Hypothalamus (tissue), 51 donors: ENCODE data around the gene FRMPD4.
"Not testable (repeated sequence)": the region's sequence is repeated elsewhere in the genome, so short reads cannot be mapped to it uniquely, and the experiment has no call there.

Experiments
- DNase-seq, 51 donors: peaks; one replicate each; lab custom pipeline; 2025; lab: John Stamatoyannopoulos, UW

The FRMPD4 gene

DNA sequence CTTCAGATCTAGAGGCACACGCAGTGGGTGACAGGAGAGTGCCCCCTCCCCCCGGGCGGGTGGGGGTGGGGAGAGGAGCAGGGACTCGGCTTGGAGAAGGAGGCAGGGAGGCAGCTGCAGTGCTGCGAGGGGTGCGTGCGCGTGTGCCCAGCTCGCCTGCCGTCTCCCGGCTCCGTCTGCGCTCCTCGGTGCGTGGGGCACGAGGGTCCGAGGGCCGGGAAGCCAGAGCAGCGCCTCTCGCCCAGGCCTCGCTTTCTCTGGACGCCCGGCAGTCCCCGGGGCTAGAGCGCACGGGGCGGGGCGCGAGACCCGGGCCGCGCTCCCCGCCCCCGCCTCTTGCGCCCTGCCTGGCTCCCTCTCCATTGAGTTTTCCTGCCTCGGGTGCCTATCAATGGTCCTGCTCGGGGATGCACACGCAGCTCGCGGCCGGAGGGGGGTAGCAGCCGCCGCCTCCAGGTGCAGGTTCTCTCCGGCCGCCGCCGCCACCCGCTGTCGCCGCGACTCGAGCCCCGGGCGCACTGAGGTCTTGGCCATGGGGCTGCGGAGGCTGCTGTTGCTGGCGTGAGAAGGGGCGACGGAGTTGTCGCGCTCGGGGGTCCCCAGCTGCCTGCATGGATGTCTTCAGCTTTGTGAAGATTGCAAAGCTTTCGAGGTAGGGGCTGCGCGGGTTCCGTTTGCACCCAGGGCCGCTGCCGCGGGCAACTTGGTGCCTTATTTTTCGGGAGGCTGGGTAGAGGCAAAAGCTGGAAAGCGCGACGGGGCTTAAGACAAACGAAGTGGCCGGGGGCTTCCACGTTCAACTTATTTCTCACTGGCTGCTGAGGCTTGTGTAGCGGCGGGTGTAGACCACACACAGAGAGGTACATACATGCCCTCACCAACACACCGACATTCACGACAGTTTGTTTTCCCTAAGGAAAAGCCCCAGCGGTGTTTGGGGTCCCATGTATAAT, at the start of gene FRMPD4:
FRMPD4 (plus strand) TSS at position 113 of the 953 bp plus-strand sequence; CDS start at position 612, 499 bp downstream.
- peak in 27 of 51 donors; percentile 0 to 32 (median 8) for DNase-seq

- DNase-seq: no peak
Observed at GRCh38 chrX:12089740-12090139, 48.5 kb upstream of the FRMPD4 start.

DNA sequence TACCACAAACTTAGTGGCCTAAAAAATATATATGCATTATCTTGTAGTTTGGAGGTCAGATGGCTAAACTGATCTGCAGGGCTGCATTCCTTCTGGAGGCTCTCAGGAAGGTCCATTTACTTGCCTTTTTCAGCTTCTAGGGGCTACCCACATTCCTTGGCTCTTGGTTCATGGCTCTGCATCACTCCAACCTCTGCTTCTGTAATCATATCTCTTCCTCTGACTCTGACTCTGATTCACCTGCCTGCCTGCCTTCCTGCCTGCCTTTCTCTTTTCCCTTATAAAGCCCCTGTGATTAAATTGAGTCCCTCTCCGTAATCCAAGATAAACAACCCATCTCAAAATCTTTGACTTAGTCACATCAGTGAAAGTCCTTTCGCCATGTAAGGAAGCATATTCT, 25.0 kb upstream of the FRMPD4 start:
- no peak for DNase-seq

- DNase-seq: no peak
Observed at GRCh38 chrX:12115377-12115776, 22.9 kb upstream of the FRMPD4 start.

- no peak for DNase-seq
Observed at GRCh38 chrX:12118134-12118533, 20.1 kb upstream of the FRMPD4 start.

- no peak for DNase-seq
Observed at GRCh38 chrX:12128017-12128416, 10.3 kb upstream of the FRMPD4 start.

- DNase-seq: peak in 7 of 51 donors; percentile 0 to 24 (median 1)
Observed at GRCh38 chrX:12137951-12138360, 317 bp upstream of the FRMPD4 start.

DNA sequence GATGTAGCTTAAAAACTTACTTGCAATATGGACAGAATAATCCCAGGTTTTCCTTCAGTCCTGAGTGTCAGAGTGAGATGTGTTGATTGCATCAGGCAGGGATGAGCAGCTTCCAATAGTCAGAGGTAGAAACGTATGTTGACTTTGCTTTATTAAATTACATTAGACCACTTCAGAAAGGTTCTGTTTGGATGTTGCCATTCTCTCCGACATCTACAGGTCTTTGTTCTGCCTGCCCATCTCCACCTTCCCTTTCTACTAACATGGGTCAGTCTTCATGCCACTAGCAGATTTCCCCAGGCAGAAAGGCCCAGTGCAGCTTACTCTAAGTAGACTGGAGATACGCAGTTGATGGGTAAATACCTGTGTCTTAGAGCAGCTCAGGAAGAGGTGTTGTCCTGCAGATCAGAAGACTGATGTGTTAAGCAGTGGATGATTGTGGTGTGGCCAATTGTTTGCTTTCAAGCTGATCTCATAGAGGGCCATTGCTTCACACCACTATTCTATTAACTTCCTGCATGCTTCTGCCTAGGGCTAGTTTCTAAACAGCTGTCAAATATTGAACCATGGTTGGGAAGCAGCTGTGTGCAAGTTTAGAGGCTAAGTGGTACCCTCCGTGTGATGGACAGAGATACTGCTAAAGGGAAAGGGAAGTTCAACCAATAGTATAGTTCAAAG, 1.8 kb downstream of the FRMPD4 start:
- peak in 1 of 51 donors; percentile 8 for DNase-seq

DNA sequence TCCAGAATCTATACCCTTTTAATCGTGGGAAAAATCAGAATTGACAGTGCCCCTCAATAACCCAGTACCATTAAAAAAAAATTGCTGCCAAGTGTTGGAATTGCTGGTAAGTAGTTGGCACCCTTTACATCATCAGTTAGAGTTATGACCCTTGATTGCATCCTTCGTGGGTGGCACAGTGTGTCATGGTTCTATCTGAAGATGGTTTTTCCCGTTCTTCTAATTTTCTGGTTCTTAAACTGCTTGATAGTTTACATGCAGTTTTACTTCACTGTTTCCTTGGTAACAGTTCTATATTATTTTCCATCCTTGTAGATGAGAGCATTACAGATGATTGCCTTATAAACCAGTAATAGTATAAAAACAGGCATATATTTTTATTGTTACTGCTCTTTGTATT, 3.2 kb downstream of the FRMPD4 start:
- DNase-seq: no peak

- DNase-seq: no peak
Observed at GRCh38 chrX:12142661-12143060, 4.4 kb downstream of the FRMPD4 start.

- DNase-seq: no peak
Observed at GRCh38 chrX:12145402-12145801, 7.1 kb downstream of the FRMPD4 start.

DNA sequence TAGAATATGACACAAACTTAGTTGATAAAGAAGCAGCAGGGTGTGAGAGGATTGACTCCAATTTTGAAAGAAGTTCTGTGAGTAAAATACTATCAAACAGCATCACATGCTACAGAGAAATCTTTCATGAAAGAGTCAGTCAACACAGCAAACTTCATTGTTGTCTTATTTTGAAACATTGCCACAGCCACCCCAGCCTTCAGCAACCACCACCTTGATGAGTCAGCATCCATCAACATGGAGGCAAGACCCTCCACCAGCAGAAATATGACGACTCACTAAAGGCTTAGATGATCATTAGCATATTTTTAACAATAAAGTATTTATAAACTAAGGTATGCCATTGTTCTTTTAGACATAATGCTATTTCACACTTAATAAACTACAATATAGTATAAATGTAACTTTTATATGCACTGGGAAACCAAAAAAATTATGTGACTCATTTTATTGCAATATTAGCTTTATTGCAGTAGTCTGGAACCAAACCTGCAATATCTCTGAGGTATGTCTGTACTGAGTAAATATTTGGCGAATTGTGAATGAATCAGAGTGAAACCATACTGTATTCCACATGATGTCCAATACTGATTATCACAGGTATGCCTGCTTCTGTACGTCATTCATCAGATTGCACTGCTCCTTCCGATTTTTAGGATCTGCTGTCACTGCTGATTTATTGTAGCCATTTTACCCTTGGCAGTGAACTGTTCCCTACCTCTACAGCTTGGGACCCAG, 11.6 kb downstream of the FRMPD4 start:
- DNase-seq: no peak

- DNase-seq: no peak
Observed at GRCh38 chrX:12153317-12153716, 15.0 kb downstream of the FRMPD4 start.

GRCh38 chrX:12153741-12154140, 15.5 kb downstream of the FRMPD4 start:
- DNase-seq: no peak

DNA sequence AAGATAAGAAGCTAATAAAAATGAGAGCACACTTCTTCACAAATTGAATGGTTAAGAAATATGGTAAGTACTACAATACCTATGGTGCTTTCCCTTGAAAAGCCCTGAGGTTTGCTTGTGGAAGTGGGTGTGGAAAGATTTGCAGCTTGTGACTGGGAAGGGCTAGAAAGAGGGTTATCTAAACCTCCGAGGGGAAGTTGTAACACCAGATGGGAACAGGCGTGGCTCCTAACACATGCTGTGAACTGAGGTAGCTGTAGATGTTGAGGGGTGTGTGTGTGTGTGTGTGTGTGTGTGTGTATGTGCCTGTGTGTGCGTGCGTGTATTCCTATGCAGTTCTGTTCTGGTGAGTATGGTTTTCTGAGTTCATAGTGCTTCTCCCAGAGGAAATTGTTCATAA, 21.5 kb downstream of the FRMPD4 start:
- no peak for DNase-seq

- no peak for DNase-seq
Observed at GRCh38 chrX:12162420-12162819, 24.1 kb downstream of the FRMPD4 start.

- DNase-seq: not testable (repeated sequence)
Observed at GRCh38 chrX:12164180-12164579, 25.9 kb downstream of the FRMPD4 start.

GRCh38 chrX:12170755-12171154, 32.5 kb downstream of the FRMPD4 start:
- DNase-seq: no peak

DNA sequence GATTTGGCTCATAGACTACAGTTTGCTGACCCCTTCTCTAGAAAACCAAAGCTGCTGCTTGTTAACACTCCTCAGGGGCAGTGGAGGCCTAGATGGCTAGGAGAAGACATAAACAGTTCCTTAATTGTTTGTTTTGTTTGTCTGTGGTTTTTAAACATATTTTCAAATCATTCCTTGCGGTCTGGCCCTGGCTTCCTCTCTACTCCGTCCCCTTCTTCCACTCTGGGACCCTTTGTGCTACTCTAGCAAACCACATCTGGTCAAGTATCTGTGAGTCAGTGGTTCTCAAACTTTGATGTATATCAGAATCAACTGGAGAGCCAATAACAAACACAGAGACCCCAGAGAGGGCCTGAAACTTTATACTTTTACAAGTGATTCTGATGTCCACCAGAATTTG, 36.1 kb downstream of the FRMPD4 start:
- DNase-seq: no peak

GRCh38 chrX:12197030-12197429, 58.8 kb downstream of the FRMPD4 start:
- no peak for DNase-seq

DNA sequence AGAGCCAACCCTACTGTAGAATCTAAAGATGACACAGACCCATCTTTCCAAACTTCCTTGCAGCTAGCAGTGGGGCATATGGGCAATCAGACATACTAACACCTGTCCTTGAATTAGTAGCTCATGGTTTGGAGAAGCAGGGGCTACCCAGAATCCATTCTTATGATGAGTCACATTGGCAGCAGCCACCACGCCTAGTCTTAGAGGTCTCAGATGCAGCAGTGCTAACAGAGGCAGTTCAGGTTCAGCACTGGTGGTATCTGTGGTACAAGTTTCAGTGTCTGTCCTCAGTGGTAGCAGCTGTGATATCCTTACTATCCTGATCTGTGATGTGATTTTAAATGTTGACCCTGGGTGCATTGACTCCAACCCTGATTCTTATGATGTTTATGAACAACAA, 68.1 kb downstream of the FRMPD4 start:
- no peak for DNase-seq
